CD4-positive, alpha-beta T cell (primary cell): ENCODE measurements around the gene CRTC1. TPM values are rescaled to one million over a fixed set of nuclear protein-coding genes. Genes with fewer than 3 reads are reported as not detected.

Experiments used
- ATAC-seq: fragments of 200-7000 bp; cut with Tn5 transposase; one replicate; pipeline ENCODE4 v1.10.0; 2022; ENCODE audit warnings: mild to moderate bottlenecking; ENCODE audit not compliant: poor library complexity
- CTCF ChIA-PET: fragments of 350-600 bp; sonication (Branson Sonifier 250); formaldehyde crosslinking; loops from one replicate; lab custom pipeline; 2021; ENCODE audit warnings: antibody characterized with exemption, inconsistent platforms; lab: Charles Lee
- POLR2A ChIA-PET: fragments of 350-600 bp; sonication (Branson Sonifier 250); formaldehyde crosslinking; loops from one replicate; lab custom pipeline; 2021; ENCODE audit warnings: antibody characterized with exemption, inconsistent platforms; lab: Charles Lee
- DNase-seq, 14 experiments: peaks; one replicate each; pipeline ENCODE4 v3.0.0-alpha.2; 2013 to 2020; ENCODE audit warnings: mixed read lengths in 2 of 14
- H3K27ac ChIP-seq, 2 donors: one replicate each; pipeline versions ENCODE4 v1.5.1 to v1.7.0; 2013; ENCODE audit warnings: low read length in 2 of 2, low read depth in 1 of 2, mild to moderate bottlenecking in 1 of 2
- H3K27me3 ChIP-seq, 2 experiments: 1 replicate in 1 of 2; 2 replicates in 1 of 2; pipeline versions ENCODE4 v1.6.1 to v1.7.0; 2013; ENCODE audit warnings: low read length in 2 of 2, control low read depth in 1 of 2, mild to moderate bottlenecking in 1 of 2, moderate library complexity in 1 of 2; ENCODE audit not compliant: insufficient read depth in 2 of 2, control insufficient read depth in 1 of 2
- H3K36me3 ChIP-seq: one replicate; pipeline ENCODE4 v1.6.1; 2013; ENCODE audit warnings: low read length, control low read depth; ENCODE audit not compliant: insufficient read depth
- H3K4me1 ChIP-seq: one replicate; pipeline ENCODE4 v1.6.1; 2013; ENCODE audit warnings: low read length, control low read depth; ENCODE audit not compliant: insufficient read depth
- H3K4me3 ChIP-seq: one replicate; pipeline ENCODE4 v1.5.1; 2013; ENCODE audit warnings: mild to moderate bottlenecking, low read length, moderate library complexity
- H3K9me3 ChIP-seq, 2 experiments: 1 replicate in 1 of 2; 2 replicates in 1 of 2; pipeline versions ENCODE4 v1.6.1 to v1.7.0; 2013; ENCODE audit warnings: low read length in 2 of 2, mild to moderate bottlenecking in 2 of 2, control low read depth in 1 of 2, moderate library complexity in 1 of 2; ENCODE audit not compliant: control insufficient read depth in 1 of 2, insufficient read depth in 1 of 2
- H3K27ac Mint-ChIP-seq: one replicate; pipeline ENCODE4 v1.8.0; 2020; ENCODE audit warnings: mixed read lengths
- H3K27me3 Mint-ChIP-seq: one replicate; pipeline ENCODE4 v1.8.0; 2021; ENCODE audit warnings: mixed read lengths
- H3K36me3 Mint-ChIP-seq: one replicate; pipeline ENCODE4 v1.8.0; 2021; ENCODE audit warnings: low read depth, mixed read lengths
- H3K4me1 Mint-ChIP-seq: one replicate; pipeline ENCODE4 v1.8.0; 2021; ENCODE audit warnings: low read depth, mixed read lengths
- H3K4me3 Mint-ChIP-seq: one replicate; pipeline ENCODE4 v1.8.0; 2020; ENCODE audit warnings: mild to moderate bottlenecking, mixed read lengths
- H3K9me3 Mint-ChIP-seq: one replicate; pipeline ENCODE4 v1.8.0; 2020; ENCODE audit warnings: mixed read lengths
- intact Hi-C, 2 experiments: fragments of 100-400 bp; cut with DNase I in 1 of 2; cut with micrococcal nuclease in 1 of 2; formaldehyde crosslinking; loops; one replicate each; pipeline versions ENCODE4 v1.15.1 to v1.9.0; 2023 to 2025; cut with DNase I, micrococcal nuclease
- total RNA-seq, 174 experiments: library from RNA in 2 of 174; stranded (reverse) in 2 of 174; gene quantifications; one replicate each; pipeline ENCODE4 v1.2.3 and lab custom pipeline; 2021 to 2026
- TF ChIP-seq, protein P1 (sequence below): fragments of 200-600 bp; IDR thresholded peaks from one replicate; pipeline ENCODE4 v1.8.0; 2022; ENCODE audit warnings: antibody characterized with exemption, mild to moderate bottlenecking

CRTC1 gene
- total RNA-seq, 2 experiments from 2014 or later: 11.8 to 12.2 TPM

DNA sequence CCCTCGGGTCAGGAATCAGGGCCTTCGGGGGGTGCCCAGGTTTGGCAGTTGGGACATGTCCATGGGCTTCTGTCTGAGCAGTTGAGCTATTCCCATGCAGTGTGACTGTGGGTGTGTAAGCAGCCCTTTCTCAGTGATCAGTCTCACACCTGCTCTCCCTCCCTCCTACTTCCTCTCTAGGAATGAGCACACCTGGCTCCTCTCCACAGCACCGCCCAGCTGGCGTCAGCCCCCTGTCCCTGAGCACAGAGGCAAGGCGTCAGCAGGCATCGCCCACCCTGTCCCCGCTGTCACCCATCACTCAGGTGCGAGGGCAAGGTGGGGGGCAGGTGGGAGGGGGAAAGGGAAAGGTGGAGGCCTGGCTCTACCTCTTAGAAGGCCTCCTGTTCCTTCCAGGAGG, 81.7 kb downstream of the CRTC1 start:
- no peak overlapping the region for H3K4me3 ChIP-seq
- H3K9me3 Mint-ChIP-seq: no peaks in the 10 kb centered on the region
- ChIA-PET CTCF (interaction anchor here (1.7 kb wide), 1 partner anchor 314 kb away, joined by 3 read pairs; no protein-coding TSS in a partner anchor), POLR2A (interaction anchor here (0.6 to 0.9 kb wide), 2 partner anchors 51 to 57 kb away, joined by 3 to 6 read pairs; no protein-coding TSS in a partner anchor)
- H3K4me1 Mint-ChIP-seq: no peaks in the 10 kb centered on the region
- DNase-seq: no peak
- no peak for ATAC-seq
- TF ChIP-seq, protein P1, sequence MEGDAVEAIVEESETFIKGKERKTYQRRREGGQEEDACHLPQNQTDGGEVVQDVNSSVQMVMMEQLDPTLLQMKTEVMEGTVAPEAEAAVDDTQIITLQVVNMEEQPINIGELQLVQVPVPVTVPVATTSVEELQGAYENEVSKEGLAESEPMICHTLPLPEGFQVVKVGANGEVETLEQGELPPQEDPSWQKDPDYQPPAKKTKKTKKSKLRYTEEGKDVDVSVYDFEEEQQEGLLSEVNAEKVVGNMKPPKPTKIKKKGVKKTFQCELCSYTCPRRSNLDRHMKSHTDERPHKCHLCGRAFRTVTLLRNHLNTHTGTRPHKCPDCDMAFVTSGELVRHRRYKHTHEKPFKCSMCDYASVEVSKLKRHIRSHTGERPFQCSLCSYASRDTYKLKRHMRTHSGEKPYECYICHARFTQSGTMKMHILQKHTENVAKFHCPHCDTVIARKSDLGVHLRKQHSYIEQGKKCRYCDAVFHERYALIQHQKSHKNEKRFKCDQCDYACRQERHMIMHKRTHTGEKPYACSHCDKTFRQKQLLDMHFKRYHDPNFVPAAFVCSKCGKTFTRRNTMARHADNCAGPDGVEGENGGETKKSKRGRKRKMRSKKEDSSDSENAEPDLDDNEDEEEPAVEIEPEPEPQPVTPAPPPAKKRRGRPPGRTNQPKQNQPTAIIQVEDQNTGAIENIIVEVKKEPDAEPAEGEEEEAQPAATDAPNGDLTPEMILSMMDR: no peak
- no peaks in the 10 kb centered on the region for H3K27me3 ChIP-seq
- no peak overlapping the region for H3K27ac ChIP-seq
- intact Hi-C loops: no loop called here
- H3K4me1 ChIP-seq: no peaks in the 10 kb centered on the region
- peaks cover 2% of the 10 kb centered on the region for H3K36me3 ChIP-seq
- peaks cover 0 to 4% of the 10 kb centered on the region in 2 experiments for H3K9me3 ChIP-seq
- no peaks in the 10 kb centered on the region for H3K27me3 Mint-ChIP-seq
- H3K4me3 Mint-ChIP-seq: no peak overlapping the region
- H3K36me3 Mint-ChIP-seq: peaks cover 4% of the 10 kb centered on the region
- no peak overlapping the region for H3K27ac Mint-ChIP-seq

- Histone ChIP-seq H3K9me3 (peaks cover 0 to 4% of the 10 kb centered on the region in 2 experiments), H3K27ac (no peak overlapping the region), H3K27me3 (no peaks in the 10 kb centered on the region), H3K36me3 (peaks cover 2% of the 10 kb centered on the region), H3K4me3 (no peak overlapping the region), H3K4me1 (no peaks in the 10 kb centered on the region)
- TF ChIP-seq, protein P1: no peak
- H3K36me3 Mint-ChIP-seq: peaks cover 4% of the 10 kb centered on the region
- intact Hi-C loops: no loop called here
- H3K4me1 Mint-ChIP-seq: no peaks in the 10 kb centered on the region
- no peaks in the 10 kb centered on the region for H3K9me3 Mint-ChIP-seq
- no peaks in the 10 kb centered on the region for H3K27me3 Mint-ChIP-seq
- DNase-seq (no peak), ATAC-seq (no peak)
- no peak overlapping the region for H3K27ac Mint-ChIP-seq
- ChIA-PET CTCF (no interaction called here), POLR2A (no interaction called here)
- no peak overlapping the region for H3K4me3 Mint-ChIP-seq
Measured at GRCh38 chr19:18768046-18768771, 84.7 kb downstream of the CRTC1 start.

GRCh38 chr19:18768997-18769891, 85.8 kb downstream of the CRTC1 start:
- intact Hi-C loops: no loop called here
- no peak overlapping the region for H3K4me3 ChIP-seq
- no peaks in the 10 kb centered on the region for H3K27me3 ChIP-seq
- peaks cover 0 to 4% of the 10 kb centered on the region in 2 experiments for H3K9me3 ChIP-seq
- peaks cover 2% of the 10 kb centered on the region for H3K36me3 ChIP-seq
- no peak overlapping the region for H3K27ac ChIP-seq
- TF ChIP-seq, protein P1: no peak
- Mint-ChIP-seq H3K4me1 (no peaks in the 10 kb centered on the region), H3K9me3 (no peaks in the 10 kb centered on the region), H3K4me3 (no peak overlapping the region), H3K27me3 (no peaks in the 10 kb centered on the region), H3K27ac (no peak overlapping the region), H3K36me3 (peaks cover 4% of the 10 kb centered on the region)
- ChIA-PET POLR2A (no interaction called here), CTCF (no interaction called here)
- no peak for ATAC-seq
- DNase-seq: no peak
- H3K4me1 ChIP-seq: no peaks in the 10 kb centered on the region
